CD4-positive, alpha-beta T cell (primary cell): ENCODE results near the gene C6orf136. TPM values are rescaled to one million over a fixed set of nuclear protein-coding genes. Genes with fewer than 3 reads are reported as not detected.
A peak's percentile ranks its signal among the peaks of the same experiment; 100 is the strongest.

Source experiments
- ATAC-seq: fragments of 200-7000 bp; cut with Tn5 transposase; one replicate; pipeline ENCODE4 v1.10.0; 2022; ENCODE audit warnings: mild to moderate bottlenecking; ENCODE audit not compliant: poor library complexity
- CTCF ChIA-PET: fragments of 350-600 bp; sonication (Branson Sonifier 250); formaldehyde crosslinking; loops from one replicate; lab custom pipeline; 2021; ENCODE audit warnings: antibody characterized with exemption, inconsistent platforms; lab: Charles Lee
- POLR2A ChIA-PET: fragments of 350-600 bp; sonication (Branson Sonifier 250); formaldehyde crosslinking; loops from one replicate; lab custom pipeline; 2021; ENCODE audit warnings: antibody characterized with exemption, inconsistent platforms; lab: Charles Lee
- DNase-seq, 14 experiments: peaks; one replicate each; pipeline ENCODE4 v3.0.0-alpha.2; 2013 to 2020; ENCODE audit warnings: mixed read lengths in 2 of 14
- H3K27ac ChIP-seq, 2 donors: one replicate each; pipeline versions ENCODE4 v1.5.1 to v1.7.0; 2013; ENCODE audit warnings: low read length in 2 of 2, low read depth in 1 of 2, mild to moderate bottlenecking in 1 of 2
- H3K27me3 ChIP-seq, 2 experiments: 1 replicate in 1 of 2; 2 replicates in 1 of 2; pipeline versions ENCODE4 v1.6.1 to v1.7.0; 2013; ENCODE audit warnings: low read length in 2 of 2, control low read depth in 1 of 2, mild to moderate bottlenecking in 1 of 2, moderate library complexity in 1 of 2; ENCODE audit not compliant: insufficient read depth in 2 of 2, control insufficient read depth in 1 of 2
- H3K36me3 ChIP-seq: one replicate; pipeline ENCODE4 v1.6.1; 2013; ENCODE audit warnings: low read length, control low read depth; ENCODE audit not compliant: insufficient read depth
- H3K4me1 ChIP-seq: one replicate; pipeline ENCODE4 v1.6.1; 2013; ENCODE audit warnings: low read length, control low read depth; ENCODE audit not compliant: insufficient read depth
- H3K4me3 ChIP-seq: one replicate; pipeline ENCODE4 v1.5.1; 2013; ENCODE audit warnings: mild to moderate bottlenecking, low read length, moderate library complexity
- H3K9me3 ChIP-seq, 2 experiments: 1 replicate in 1 of 2; 2 replicates in 1 of 2; pipeline versions ENCODE4 v1.6.1 to v1.7.0; 2013; ENCODE audit warnings: low read length in 2 of 2, mild to moderate bottlenecking in 2 of 2, control low read depth in 1 of 2, moderate library complexity in 1 of 2; ENCODE audit not compliant: control insufficient read depth in 1 of 2, insufficient read depth in 1 of 2
- H3K27ac Mint-ChIP-seq: one replicate; pipeline ENCODE4 v1.8.0; 2020; ENCODE audit warnings: mixed read lengths
- H3K27me3 Mint-ChIP-seq: one replicate; pipeline ENCODE4 v1.8.0; 2021; ENCODE audit warnings: mixed read lengths
- H3K36me3 Mint-ChIP-seq: one replicate; pipeline ENCODE4 v1.8.0; 2021; ENCODE audit warnings: low read depth, mixed read lengths
- H3K4me1 Mint-ChIP-seq: one replicate; pipeline ENCODE4 v1.8.0; 2021; ENCODE audit warnings: low read depth, mixed read lengths
- H3K4me3 Mint-ChIP-seq: one replicate; pipeline ENCODE4 v1.8.0; 2020; ENCODE audit warnings: mild to moderate bottlenecking, mixed read lengths
- H3K9me3 Mint-ChIP-seq: one replicate; pipeline ENCODE4 v1.8.0; 2020; ENCODE audit warnings: mixed read lengths
- CTCF ChIP-seq: fragments of 200-600 bp; IDR thresholded peaks from one replicate; pipeline ENCODE4 v1.8.0; 2022; ENCODE audit warnings: antibody characterized with exemption, mild to moderate bottlenecking
- intact Hi-C, 2 experiments: fragments of 100-400 bp; cut with DNase I in 1 of 2; cut with micrococcal nuclease in 1 of 2; formaldehyde crosslinking; loops; one replicate each; pipeline versions ENCODE4 v1.15.1 to v1.9.0; 2023 to 2025; cut with DNase I, micrococcal nuclease
- total RNA-seq, 174 experiments: library from RNA in 2 of 174; stranded (reverse) in 2 of 174; gene quantifications; one replicate each; pipeline ENCODE4 v1.2.3 and lab custom pipeline; 2021 to 2026

C6orf136 gene
- total RNA-seq, 2 experiments from 2014 or later: 20.3 to 21.7 TPM

DNA sequence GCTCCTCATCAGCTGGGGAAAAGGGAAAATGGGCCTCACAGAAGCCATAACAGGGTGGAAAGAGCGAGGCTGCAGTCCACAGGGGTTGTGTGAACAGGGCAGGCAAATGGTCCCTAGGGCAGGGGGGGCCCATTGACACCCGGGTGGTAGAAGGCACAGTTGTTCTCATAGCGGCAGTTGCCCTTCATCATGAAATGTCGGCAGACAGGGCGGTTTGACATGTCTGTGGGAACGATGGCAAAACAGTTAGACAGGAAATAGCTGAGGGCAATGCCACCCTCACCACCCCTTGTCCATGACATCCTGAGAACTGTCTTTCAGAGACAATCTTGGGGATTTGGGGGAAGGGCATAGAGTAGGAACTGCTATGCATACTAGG, 45.5 kb upstream of the C6orf136 start:
- DNase-seq (peak in 2 of 14 experiments; percentile 31 to 45), ATAC-seq (peak; percentile 22)
- H3K36me3 Mint-ChIP-seq: peaks cover 72% of the 10 kb centered on the region
- H3K27ac Mint-ChIP-seq: peak overlapping the region; percentile 58
- no peak overlapping the region for H3K4me3 Mint-ChIP-seq
- H3K9me3 ChIP-seq: no peaks in the 10 kb centered on the region
- CTCF ChIA-PET: interaction anchor here (1.4 to 1.6 kb wide), 3 partner anchors 57 to 148 kb away, joined by 3 to 5 read pairs (median 3); no protein-coding TSS in a partner anchor
- no peaks in the 10 kb centered on the region for H3K27me3 ChIP-seq
- H3K9me3 Mint-ChIP-seq: no peaks in the 10 kb centered on the region
- TF ChIP-seq CTCF: no peak
- peak overlapping the region; percentile 29 to 37 for H3K27ac ChIP-seq
- no peak overlapping the region for H3K4me3 ChIP-seq
- no peaks in the 10 kb centered on the region for H3K27me3 Mint-ChIP-seq
- intact Hi-C loops: no loop called here
- H3K4me1 Mint-ChIP-seq: peaks cover 35% of the 10 kb centered on the region
- POLR2A ChIA-PET: interaction anchor here (1.0 to 7.2 kb wide), 6 partner anchors 11 to 107 kb away, joined by 4 to 135 read pairs (median 6); partner anchors contain the start of gene ABCF1
- H3K36me3 ChIP-seq: peaks cover 60% of the 10 kb centered on the region
- H3K4me1 ChIP-seq: peaks cover 14% of the 10 kb centered on the region

DNA sequence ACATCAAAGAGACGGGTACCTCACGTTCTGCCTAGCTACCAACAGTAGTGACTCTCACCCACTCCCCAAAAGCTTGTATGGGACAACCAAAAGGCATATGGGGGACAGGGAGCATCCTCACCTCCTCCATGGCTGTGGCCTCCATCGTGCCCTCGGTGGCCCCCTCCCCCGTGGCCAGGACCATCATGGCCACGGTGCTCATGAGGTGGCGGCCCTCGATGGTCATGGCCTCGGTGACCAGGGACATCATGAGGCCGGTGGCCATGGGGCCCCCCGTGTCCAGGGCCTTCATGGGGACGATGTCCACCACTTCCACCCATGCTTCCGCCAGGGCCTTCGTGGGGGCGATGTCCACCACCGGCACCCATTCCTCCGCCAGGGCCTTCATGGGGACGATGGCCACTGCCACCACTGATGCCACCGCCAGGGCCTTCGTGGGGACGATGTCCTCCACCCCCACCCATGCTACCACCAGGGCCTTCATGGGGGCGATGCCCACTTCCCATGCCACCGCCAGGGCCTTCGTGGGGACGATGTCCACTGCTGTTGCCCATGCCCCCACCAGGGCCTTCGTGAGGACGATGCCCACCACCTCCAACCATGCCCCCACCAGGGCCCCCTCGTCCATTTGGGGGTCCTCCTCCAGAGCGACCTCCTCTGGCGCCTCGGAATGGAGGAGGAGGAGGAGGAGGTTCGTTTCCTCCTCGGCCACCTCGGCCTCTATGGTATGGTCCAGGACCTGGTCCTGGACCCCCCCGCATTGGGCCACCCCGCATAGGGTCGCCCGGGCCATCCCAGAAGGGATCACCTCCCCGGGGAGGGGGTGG, 44.9 kb upstream of the C6orf136 start:
- peaks cover 35% of the 10 kb centered on the region for H3K4me1 Mint-ChIP-seq
- no peaks in the 10 kb centered on the region for H3K9me3 Mint-ChIP-seq
- H3K4me3 ChIP-seq: no peak overlapping the region
- no peaks in the 10 kb centered on the region for H3K9me3 ChIP-seq
- peak overlapping the region in 1 of 2 donors; percentile 37 for H3K27ac ChIP-seq
- no peaks in the 10 kb centered on the region for H3K27me3 ChIP-seq
- peaks cover 77% of the 10 kb centered on the region for H3K36me3 Mint-ChIP-seq
- H3K27me3 Mint-ChIP-seq: no peaks in the 10 kb centered on the region
- peaks cover 66% of the 10 kb centered on the region for H3K36me3 ChIP-seq
- no peak for TF ChIP-seq CTCF
- H3K4me3 Mint-ChIP-seq: no peak overlapping the region
- intact Hi-C loops: no loop called here
- H3K27ac Mint-ChIP-seq: peak overlapping the region; percentile 60
- peak in 1 of 14 experiments; percentile 38 for DNase-seq
- ChIA-PET CTCF (interaction anchor here (1.4 to 1.6 kb wide), 2 partner anchors 57 to 61 kb away, joined by 3 to 5 read pairs; no protein-coding TSS in a partner anchor), POLR2A (interaction anchor here (1.7 to 7.2 kb wide), 2 partner anchors 12 to 31 kb away, joined by 5 to 135 read pairs; partner anchors contain the start of gene ABCF1)
- no peak for ATAC-seq
- H3K4me1 ChIP-seq: peaks cover 14% of the 10 kb centered on the region

GRCh38 chr6:30603961-30604360, 43.0 kb upstream of the C6orf136 start:
- no peak overlapping the region for H3K4me3 Mint-ChIP-seq
- H3K36me3 Mint-ChIP-seq: peaks cover 90% of the 10 kb centered on the region

More at GRCh38 chr6:30603961-30604360, 43.0 kb upstream of the C6orf136 start:
- ChIA-PET POLR2A (interaction anchor here (0.7 to 4.2 kb wide), 6 partner anchors 10 to 59 kb away, joined by 3 to 32 read pairs (median 3); partner anchors contain the start of gene MRPS18B), CTCF (interaction anchor here (0.5 to 2.4 kb wide), 3 partner anchors 11 to 122 kb away, joined by 3 to 8 read pairs (median 6); no protein-coding TSS in a partner anchor)
- no peak for DNase-seq
- H3K4me3 ChIP-seq: no peak overlapping the region
- Mint-ChIP-seq H3K4me1 (peaks cover 40% of the 10 kb centered on the region), H3K9me3 (no peaks in the 10 kb centered on the region), H3K27me3 (no peaks in the 10 kb centered on the region), H3K27ac (peak overlapping the region; percentile 60)
- peaks cover 85% of the 10 kb centered on the region for H3K36me3 ChIP-seq
- peaks cover 11% of the 10 kb centered on the region for H3K4me1 ChIP-seq
- no peaks in the 10 kb centered on the region for H3K27me3 ChIP-seq
- no peak overlapping the region for H3K27ac ChIP-seq
- intact Hi-C loops: no loop called here
- no peak for ATAC-seq
- H3K9me3 ChIP-seq: no peaks in the 10 kb centered on the region
- TF ChIP-seq CTCF: no peak
